Measurements from ENCODE around the gene LRRC10.
A peak's percentile ranks its signal among the peaks of the same experiment; 100 is the strongest.

The LRRC10 gene

GRCh38 chr12:69610729-69611128 is at the start of gene LRRC10:
Gene LRRC10 (minus strand): TSS chr12:69610907. CDS start chr12:69610838, 69 bp downstream.
- no peak for DNase-seq

DNA sequence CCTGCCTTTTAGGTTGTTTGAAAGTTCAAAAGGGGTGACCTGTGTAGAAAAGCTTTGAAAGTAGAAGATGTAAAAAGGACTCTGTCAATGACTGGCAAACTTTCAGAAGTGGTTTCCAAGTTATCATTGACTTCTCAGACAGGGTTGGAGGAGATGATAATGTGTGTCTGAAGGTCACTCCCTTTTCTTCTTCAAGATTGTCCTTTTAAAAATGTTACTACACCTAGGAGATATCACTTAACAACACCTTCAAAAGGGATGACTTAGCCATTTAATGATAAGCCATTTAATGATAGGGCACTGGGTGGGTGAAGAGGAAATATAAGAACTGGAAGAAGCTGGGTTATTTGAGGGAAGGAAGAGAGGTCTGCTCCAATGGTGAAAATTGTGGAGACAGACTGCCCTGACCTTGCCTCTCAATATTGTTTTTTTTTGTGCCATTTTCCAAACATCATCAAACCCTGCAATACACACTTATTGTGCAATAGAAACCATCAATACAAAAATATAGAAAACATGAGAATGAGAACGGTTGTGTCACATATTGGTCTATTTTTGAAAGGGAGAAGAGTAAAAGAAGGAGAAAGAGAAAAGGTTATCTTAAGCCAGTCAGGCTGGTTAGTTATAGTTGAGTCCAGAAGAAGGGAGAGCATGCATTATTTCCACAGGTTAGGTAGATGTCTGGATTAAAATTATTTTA is 49.6 kb upstream of the LRRC10 start:
- no peak for DNase-seq

GRCh38 chr12:69658203-69658602 is 47.5 kb upstream of the LRRC10 start:
- DNase-seq: no peak

DNA sequence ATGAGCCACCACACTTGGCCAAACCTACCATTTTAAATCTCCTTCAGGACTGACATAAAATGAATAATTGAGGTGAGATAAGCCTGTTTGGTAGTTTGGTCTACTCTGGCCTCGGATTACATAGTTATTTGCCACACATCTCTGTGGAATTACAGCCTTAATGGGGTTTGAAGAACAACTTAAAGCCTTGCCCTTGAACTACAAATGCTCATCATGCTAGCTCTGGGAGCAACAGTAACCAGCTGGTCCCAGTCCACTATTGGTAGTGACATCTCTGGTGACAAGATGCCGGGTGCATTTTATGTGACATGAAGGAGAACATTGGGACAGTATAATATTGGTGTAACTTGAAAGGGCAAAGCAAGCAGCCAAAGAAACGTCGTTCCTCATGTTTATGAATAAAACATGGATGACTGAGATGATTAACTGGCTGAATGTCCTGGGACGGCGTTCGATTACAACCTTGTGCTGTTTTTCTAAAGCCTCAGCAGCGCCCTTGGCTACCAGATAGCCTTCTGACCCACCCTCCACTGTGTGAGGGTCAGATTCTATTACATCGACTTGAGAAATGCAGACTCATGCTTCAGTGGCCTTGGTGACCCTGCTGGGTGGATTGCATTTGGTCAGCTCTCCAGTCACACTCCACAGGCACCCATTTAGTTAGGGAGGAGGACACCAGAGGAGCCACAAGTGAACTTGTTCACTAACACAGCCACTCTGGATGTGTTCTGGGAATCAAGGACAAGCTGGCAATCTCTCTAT is 46.9 kb upstream of the LRRC10 start:
- DNase-seq: no peak

- peak; percentile 65 for DNase-seq
These were observed 45.1 kb upstream of the LRRC10 start for GRCh38 chr12:69655616-69656340.

DNA sequence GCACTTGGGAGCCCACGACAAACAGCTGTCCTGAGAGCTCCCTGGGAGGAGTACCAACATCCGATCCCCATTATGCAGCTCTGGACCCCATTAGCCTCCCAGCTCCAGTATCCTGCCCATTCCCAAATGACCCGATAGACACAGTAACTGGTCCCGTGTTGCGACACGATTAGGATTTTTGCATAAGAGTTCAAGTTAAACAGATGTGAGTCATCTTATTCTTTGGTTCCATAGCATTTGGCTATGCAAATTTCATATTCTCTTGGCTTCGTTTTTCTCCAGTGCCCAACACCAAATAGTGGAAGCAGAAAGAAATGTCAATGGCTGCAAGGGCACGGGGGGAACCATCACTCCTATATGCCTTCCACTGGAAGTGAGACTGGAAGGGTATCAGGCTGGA is 43.0 kb upstream of the LRRC10 start:
- DNase-seq: no peak

DNA sequence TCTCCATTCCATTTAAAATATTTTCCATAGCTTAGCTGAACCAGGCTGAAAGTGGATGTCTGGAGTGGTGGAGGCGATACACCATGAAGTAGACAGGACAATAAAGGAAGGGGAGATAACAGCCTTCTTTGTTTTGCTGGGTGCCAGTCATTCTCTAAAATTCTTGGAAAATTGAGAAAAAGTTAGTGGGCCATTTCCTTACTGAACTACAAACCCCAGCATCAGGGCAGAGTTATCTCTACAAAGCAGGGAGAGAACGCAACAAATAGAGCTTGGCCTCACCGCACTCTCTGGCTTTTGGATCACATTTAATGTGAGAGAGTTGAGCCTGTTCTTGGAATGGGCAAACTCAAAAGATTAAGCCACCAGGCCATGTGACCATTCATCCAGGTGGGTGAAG is 41.2 kb upstream of the LRRC10 start:
- no peak for DNase-seq

GRCh38 chr12:69649529-69649928 is 38.8 kb upstream of the LRRC10 start:
- no peak for DNase-seq

- DNase-seq: peak; percentile 58
These were observed 37.8 kb upstream of the LRRC10 start for GRCh38 chr12:69648476-69648875.

DNA sequence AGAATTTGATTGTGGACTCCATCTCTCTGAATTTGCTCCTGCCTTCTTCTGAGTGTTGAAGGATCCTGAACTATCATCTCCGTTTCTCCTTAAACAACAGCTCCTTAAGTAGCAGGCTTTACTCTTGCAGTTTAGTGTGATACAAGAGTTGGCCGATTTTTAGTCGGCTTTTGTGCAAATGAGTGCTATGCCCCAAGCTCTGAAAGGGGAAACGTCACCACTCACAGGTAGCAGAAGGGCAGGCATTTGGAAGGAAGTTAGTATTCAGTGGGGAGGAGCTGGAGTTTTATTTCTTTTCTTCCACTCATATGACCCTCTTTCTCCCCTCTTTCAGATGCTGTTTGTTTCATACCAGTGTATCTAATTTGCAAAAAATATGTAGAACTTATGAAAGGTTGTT is 36.5 kb upstream of the LRRC10 start:
- DNase-seq: no peak

DNA sequence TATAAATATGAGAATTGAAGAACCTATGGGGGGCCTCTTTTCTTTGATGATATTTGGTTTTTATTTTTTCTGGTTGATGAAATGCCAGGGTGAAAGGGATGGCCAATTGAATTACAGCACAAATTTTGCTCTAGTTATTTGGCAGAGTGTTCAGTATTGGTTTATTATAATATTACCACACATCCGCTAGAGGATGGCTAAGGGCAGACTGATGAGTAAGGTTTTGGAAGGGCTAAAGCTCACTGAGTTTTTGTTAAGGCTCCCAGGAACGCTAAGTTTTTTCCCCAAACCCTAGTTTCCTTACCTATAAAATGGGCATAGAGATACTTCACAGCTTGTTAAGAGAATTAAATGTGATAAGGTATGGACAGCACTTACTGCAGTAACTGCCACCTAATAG is 34.3 kb upstream of the LRRC10 start:
- DNase-seq: no peak

DNA sequence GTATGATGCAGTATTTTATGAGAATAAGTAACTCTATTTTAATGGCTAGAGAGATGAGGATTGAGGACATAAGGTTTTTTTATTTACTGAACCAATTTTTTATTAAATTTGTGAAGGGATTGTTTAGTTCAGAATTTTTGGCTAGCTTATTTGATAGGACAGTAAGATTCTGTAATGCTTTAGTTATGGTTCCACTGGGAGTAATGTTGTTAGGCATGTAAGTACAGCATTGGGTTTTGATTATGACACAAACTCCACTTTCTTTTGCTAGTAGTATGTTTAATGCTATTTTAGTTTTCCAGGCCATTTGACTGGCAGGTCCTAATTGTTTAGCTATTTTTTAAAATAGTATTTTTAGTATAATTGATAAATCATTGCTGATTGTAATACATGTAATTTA is 33.8 kb upstream of the LRRC10 start:
- DNase-seq: no peak

- no peak for DNase-seq
These were observed 31.8 kb upstream of the LRRC10 start for GRCh38 chr12:69642531-69642930.

DNA sequence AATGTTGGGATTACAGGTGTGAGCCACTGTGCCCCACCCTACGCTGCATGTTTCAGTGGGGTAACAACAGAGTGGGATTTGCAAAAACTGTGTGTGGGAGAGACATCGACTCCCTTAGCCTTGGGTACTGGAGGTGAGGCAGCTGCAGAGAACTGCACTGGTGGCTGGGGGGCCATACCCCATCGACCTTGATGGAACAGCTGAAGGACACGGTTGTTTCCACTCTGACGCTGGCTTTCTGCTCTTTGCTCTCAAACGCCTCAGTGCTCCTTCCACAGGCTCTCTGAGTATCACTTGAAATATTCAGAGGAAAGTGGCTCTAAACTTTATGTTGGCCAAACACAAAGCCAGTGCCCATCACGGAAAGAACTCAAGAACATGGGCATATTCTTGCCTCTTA is 30.8 kb upstream of the LRRC10 start:
- DNase-seq: no peak

DNA sequence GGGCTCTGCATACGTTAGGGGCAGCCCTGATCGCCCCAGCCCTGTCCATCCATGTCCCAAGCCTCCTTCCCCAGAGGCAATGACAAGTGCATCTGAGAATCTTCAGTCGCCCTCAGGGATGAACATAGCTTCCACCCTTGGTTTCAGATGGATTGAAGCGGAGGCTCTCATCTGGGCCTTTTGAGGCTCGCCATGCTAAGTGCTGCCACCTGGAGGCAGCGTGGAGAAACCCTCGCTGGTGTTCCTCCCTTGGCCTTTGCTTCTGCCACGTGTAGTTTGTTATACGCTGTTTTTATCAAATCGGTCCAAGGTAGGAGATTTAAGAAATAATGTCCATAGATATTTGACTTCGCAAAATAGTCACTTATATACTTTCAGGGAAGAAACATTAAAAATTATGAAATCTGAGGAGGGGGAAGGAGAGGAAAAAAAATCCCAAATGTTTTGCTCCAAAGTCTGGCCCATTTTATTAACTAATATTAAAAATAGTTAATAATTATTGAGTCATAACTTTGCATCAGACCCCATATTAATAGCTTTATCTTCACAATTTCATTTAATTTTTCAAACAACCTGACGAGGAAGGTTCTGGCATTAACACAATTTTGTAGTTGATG is 28.8 kb upstream of the LRRC10 start:
- no peak for DNase-seq

- DNase-seq: no peak
These were observed 22.4 kb upstream of the LRRC10 start for GRCh38 chr12:69633061-69633460.

DNA sequence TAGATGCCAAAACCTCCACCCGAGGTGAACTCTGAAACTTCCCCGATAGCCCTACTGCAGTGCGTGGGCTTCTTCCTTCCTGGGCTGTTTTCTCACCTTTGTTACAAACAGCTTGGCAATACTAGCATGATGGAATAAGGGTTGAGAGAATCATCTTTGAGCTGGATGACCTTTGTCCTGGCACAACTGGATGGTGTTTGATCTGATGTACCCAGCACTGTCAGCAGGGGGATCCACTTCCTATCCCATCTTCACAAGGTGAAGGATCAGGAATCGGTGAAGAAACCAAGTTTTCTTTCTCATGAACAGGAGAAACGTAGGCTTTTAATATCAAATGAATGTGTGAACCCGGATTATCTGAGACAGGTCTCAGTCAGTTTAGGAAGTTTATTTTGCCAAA is 19.5 kb upstream of the LRRC10 start:
- no peak for DNase-seq

- no peak for DNase-seq
These were observed 16.8 kb upstream of the LRRC10 start for GRCh38 chr12:69627501-69627900.

GRCh38 chr12:69623970-69624369 is 13.3 kb upstream of the LRRC10 start:
- no peak for DNase-seq

GRCh38 chr12:69621551-69621950 is 10.8 kb upstream of the LRRC10 start:
- no peak for DNase-seq

- no peak for DNase-seq
These were observed 10.2 kb upstream of the LRRC10 start for GRCh38 chr12:69620921-69621320.

DNA sequence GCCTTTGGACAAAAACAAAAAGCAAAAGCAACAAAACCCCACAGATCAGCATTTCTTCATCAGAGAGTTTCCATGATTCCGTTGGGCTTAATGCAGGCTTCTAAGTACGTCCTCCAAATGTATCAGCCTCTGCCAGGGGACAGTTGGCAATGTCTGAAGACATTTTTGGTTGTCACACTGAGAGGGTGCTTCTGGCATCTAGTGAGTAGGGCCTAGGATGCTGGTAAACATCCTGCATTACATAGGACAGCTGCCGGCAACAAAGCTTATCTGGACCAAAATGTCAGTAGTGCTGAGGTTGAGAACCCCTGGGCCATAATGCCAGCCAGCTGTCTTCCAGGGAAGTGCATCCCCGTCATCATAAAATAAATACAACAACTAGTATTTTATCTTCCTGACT is 9.4 kb upstream of the LRRC10 start:
- no peak for DNase-seq

- DNase-seq: no peak
These were observed 8.3 kb upstream of the LRRC10 start for GRCh38 chr12:69619050-69619449.

GRCh38 chr12:69616025-69616424 is 5.3 kb upstream of the LRRC10 start:
- no peak for DNase-seq
